Gastrocnemius medialis (tissue), 4 donors: ENCODE measurements around the gene MAML3. TPM values are rescaled to one million over a fixed set of nuclear protein-coding genes. Genes with fewer than 3 reads are reported as not detected.

ENCODE experiments used
- ATAC-seq, 2 donors: fragments of 150-250 bp; one replicate each; pipeline ENCODE4 v1.9.1; 2016
- DNase-seq, 2 donors: peaks; one replicate each; pipeline ENCODE4 v3.0.0-alpha.2; 2019
- H3K27ac ChIP-seq, 4 donors: fragments of 200-600 bp; sonication (generic); 1 replicate in 1 of 4; 2 replicates in 3 of 4; pipeline ENCODE4 v1.5.1; 2016 to 2018; ENCODE audit warnings: mild to moderate bottlenecking in 2 of 4, moderate library complexity in 1 of 4
- H3K27me3 ChIP-seq, 3 donors: fragments of 200-600 bp; sonication (generic) in 2 of 3; 1 replicate in 1 of 3; 2 replicates in 2 of 3; pipeline versions ENCODE4 v1.5.1 to v1.6.0; 2016 to 2019; ENCODE audit warnings: mild to moderate bottlenecking in 1 of 3, moderate library complexity in 1 of 3
- H3K36me3 ChIP-seq, 2 donors: fragments of 200-600 bp; sonication (generic) in 1 of 2; one replicate each; pipeline ENCODE4 v1.5.1; 2017 to 2018
- H3K4me1 ChIP-seq, 2 donors: fragments of 200-600 bp; sonication (generic) in 1 of 2; one replicate each; pipeline ENCODE4 v1.5.1; 2016 to 2017; ENCODE audit warnings: mild to moderate bottlenecking in 2 of 2
- H3K4me3 ChIP-seq, 4 donors: fragments of 200-600 bp; sonication (generic) in 3 of 4; 1 replicate in 1 of 4; 2 replicates in 3 of 4; pipeline ENCODE4 v1.5.1; 2016 to 2019; ENCODE audit warnings: mild to moderate bottlenecking in 2 of 4
- H3K9me3 ChIP-seq, 3 donors: fragments of 200-600 bp; sonication (generic) in 2 of 3; 1 replicate in 1 of 3; 2 replicates in 2 of 3; pipeline ENCODE4 v1.5.1; 2016 to 2019
- POLR2A ChIP-seq, 2 donors: fragments of 450-650 bp; IDR thresholded peaks; one replicate each; pipeline ENCODE4 v1.6.1; 2017; ENCODE audit warnings: antibody characterized with exemption in 2 of 2, mild to moderate bottlenecking in 2 of 2, moderate library complexity in 2 of 2
- in situ Hi-C, 4 donors: fragments of 200-750 bp; cut with MboI; loops; one replicate each; pipeline versions ENCODE4 v1.15.0 to v1.8.0; 2017; ENCODE audit warnings: low sequenced_read_pairs in 4 of 4
- intact Hi-C: fragments of 100-400 bp; cut with DNase I; formaldehyde crosslinking; loops from one replicate; pipeline ENCODE4 v1.15.1; 2023; ENCODE audit warnings: low total_unique reads
- total RNA-seq, 4 donors: library from RNA; depleted of rRNA; stranded (reverse); fragments of >200 nt; gene quantifications; one replicate each; pipeline versions ENCODE4 v1.1.0 to v1.2.3, GENCODE V29; 2016
- TF ChIP-seq, protein P1 (sequence below), 5 experiments: fragments of 450-650 bp in 3 of 5; fragments of 200-600 bp in 2 of 5; sonication (generic) in 2 of 5; IDR thresholded peaks in 4 of 5; conservative IDR thresholded peaks in 1 of 5; 1 replicate in 4 of 5; 2 replicates in 1 of 5; pipeline ENCODE4 v1.5.1; 2016 to 2019; ENCODE audit warnings: antibody characterized with exemption in 5 of 5, mild to moderate bottlenecking in 3 of 5, moderate library complexity in 3 of 5

Gene MAML3
- total RNA-seq, 4 donors from 2014 or later = 0.98 to 1.5 (median 1.4) TPM

- in situ Hi-C loops = no loop called here
- peak in 1 of 2 donors; percentile 30 for ATAC-seq
- Histone ChIP-seq H3K4me3 (no peak overlapping the region), H3K27ac (no peak overlapping the region), H3K27me3 (no peaks in the 10 kb centered on the region), H3K36me3 (no peaks in the 10 kb centered on the region), H3K4me1 (no peaks in the 10 kb centered on the region), H3K9me3 (no peaks in the 10 kb centered on the region)
- intact Hi-C loops = no loop called here
- TF ChIP-seq, protein P1, sequence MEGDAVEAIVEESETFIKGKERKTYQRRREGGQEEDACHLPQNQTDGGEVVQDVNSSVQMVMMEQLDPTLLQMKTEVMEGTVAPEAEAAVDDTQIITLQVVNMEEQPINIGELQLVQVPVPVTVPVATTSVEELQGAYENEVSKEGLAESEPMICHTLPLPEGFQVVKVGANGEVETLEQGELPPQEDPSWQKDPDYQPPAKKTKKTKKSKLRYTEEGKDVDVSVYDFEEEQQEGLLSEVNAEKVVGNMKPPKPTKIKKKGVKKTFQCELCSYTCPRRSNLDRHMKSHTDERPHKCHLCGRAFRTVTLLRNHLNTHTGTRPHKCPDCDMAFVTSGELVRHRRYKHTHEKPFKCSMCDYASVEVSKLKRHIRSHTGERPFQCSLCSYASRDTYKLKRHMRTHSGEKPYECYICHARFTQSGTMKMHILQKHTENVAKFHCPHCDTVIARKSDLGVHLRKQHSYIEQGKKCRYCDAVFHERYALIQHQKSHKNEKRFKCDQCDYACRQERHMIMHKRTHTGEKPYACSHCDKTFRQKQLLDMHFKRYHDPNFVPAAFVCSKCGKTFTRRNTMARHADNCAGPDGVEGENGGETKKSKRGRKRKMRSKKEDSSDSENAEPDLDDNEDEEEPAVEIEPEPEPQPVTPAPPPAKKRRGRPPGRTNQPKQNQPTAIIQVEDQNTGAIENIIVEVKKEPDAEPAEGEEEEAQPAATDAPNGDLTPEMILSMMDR (IDR thresholded peaks at IDR 0.05 in 4 of 5, conservative IDR thresholded peaks at IDR 0.05 in 1 of 5) = no peak
- TF ChIP-seq POLR2A (IDR thresholded peaks at IDR 0.05) = no peak
- peak in 1 of 2 donors; percentile 15 for DNase-seq
These were observed 35.0 kb upstream of the MAML3 start for GRCh38 chr4:140188975-140189374.

- Histone ChIP-seq H3K4me1 (no peaks in the 10 kb centered on the region), H3K27me3 (no peaks in the 10 kb centered on the region), H3K4me3 (no peak overlapping the region), H3K27ac (no peak overlapping the region), H3K36me3 (no peaks in the 10 kb centered on the region), H3K9me3 (no peaks in the 10 kb centered on the region)
- ATAC-seq (no peak), DNase-seq (no peak)
- in situ Hi-C loops = no loop called here
- no peak for TF ChIP-seq POLR2A (IDR thresholded peaks at IDR 0.05)
- TF ChIP-seq, protein P1 (IDR thresholded peaks at IDR 0.05 in 4 of 5, conservative IDR thresholded peaks at IDR 0.05 in 1 of 5) = no peak
- intact Hi-C loops = no loop called here
These were observed 33.3 kb upstream of the MAML3 start for GRCh38 chr4:140187316-140187695.

DNA sequence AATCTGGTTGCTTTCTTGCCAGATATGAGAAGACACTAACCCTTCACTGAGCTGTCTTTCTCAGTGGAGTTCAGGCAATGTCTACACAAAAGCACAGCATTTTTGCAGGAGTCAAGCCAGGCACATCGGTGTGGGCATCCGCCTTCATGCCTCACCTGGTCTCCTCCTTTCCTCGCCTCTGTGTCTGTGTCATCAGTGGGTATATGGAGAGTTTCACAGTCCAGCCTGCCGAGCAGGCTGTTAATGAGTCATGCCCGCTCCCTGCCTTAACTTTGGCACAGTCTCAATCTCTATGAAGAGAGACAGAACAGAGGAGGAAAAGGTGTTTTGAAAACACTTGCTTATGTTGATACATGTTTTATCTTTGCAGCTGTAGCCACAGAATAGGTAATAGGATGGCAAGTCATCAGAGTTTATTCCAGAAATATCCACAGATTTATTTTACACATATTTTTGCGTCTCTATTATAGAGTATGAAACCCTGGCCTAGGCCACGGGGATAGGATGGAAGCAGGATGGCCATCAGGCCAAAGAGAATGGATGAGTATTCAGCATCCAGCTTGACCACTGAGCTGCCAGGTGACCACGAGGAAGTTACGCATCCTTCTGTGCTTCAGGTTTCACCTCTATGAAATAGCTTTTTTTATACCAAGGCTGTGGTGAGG lies 32.8 kb upstream of the MAML3 start:
- Histone ChIP-seq H3K36me3 (no peaks in the 10 kb centered on the region), H3K9me3 (no peaks in the 10 kb centered on the region), H3K27ac (no peak overlapping the region), H3K4me1 (no peaks in the 10 kb centered on the region), H3K27me3 (no peaks in the 10 kb centered on the region), H3K4me3 (no peak overlapping the region)
- ATAC-seq (no peak), DNase-seq (no peak)
- in situ Hi-C loops (no loop called here), intact Hi-C loops (no loop called here)
- TF ChIP-seq POLR2A (IDR thresholded peaks at IDR 0.05) = no peak
- TF ChIP-seq, protein P1 (IDR thresholded peaks at IDR 0.05 in 4 of 5, conservative IDR thresholded peaks at IDR 0.05 in 1 of 5) = no peak

GRCh38 chr4:140186082-140186438 lies 32.1 kb upstream of the MAML3 start:
- ATAC-seq (no peak), DNase-seq (no peak)
- TF ChIP-seq POLR2A (IDR thresholded peaks at IDR 0.05) = no peak
- TF ChIP-seq, protein P1 (IDR thresholded peaks at IDR 0.05 in 4 of 5, conservative IDR thresholded peaks at IDR 0.05 in 1 of 5) = no peak
- in situ Hi-C loops = no loop called here
- no peaks in the 10 kb centered on the region for H3K4me1 ChIP-seq
- H3K27ac ChIP-seq = no peak overlapping the region
- H3K27me3 ChIP-seq = no peaks in the 10 kb centered on the region
- H3K36me3 ChIP-seq = no peaks in the 10 kb centered on the region
- intact Hi-C loops = no loop called here
- H3K9me3 ChIP-seq = no peaks in the 10 kb centered on the region
- H3K4me3 ChIP-seq = no peak overlapping the region
